Measurements from ENCODE around the gene STIM1. TPM values are rescaled to one million over a fixed set of nuclear protein-coding genes. Genes with fewer than 3 reads are reported as not detected.

Gene STIM1
- total RNA-seq, 1 experiment from 2014 or later = 93.6 TPM

DNA sequence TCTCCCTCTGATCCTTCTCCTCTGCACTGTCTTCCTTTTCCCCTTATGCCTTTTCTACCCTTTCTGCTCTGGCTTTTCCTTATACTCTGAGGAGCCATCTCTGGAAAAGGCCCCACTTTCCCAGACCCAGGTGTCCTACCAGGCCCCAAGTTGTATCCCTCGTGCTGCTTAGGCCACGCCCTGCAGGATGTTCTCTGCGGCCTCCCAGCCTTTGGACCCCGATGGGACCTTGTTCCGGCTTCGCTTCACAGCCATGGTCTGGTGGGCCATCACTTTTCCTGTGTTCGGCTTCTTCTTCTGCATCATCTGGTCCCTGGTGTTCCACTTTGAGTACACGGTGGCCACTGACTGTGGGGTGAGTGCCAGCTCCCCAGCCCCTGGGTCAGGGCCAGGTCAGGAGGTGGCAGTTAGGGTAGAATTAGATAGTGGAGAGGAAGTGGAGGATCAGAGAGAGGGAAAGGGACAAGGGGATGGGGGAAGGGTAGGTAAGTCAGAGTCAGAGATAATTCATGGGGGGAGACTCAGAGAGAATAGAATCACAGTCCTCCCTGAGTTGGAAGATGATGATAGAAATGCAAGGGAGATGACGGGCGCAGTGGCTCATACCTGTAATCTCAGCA lies 38.2 kb upstream of the STIM1 start:
- in situ Hi-C loops (cut with HindIII; ENCODE audit: low pct_unique_long_range_greater_than_20kb, low sequenced_read_pairs) = no loop called here
- intact Hi-C loops (cut with micrococcal nuclease; ENCODE audit: unreplicated experiment) = no loop called here
- H3K9me3 ChIP-seq (ENCODE audit: control insufficient read depth, insufficient read depth, low read depth, low read length) = no peaks in the 10 kb centered on the region
- no peaks in the 10 kb centered on the region for H3K4me1 ChIP-seq (ENCODE audit: control insufficient read depth, insufficient read depth, low read length)
- no peak overlapping the region for H3K4me3 ChIP-seq (ENCODE audit: low read depth in 2 of 2, low read length in 2 of 2)
- BruUV-seq (replicated peaks) = no TSS peak
- ATAC-seq (no peak), DNase-seq (ENCODE audit: low read depth, low spot score) (no peak)
- no peaks in the 10 kb centered on the region for H3K27me3 ChIP-seq (ENCODE audit: control insufficient read depth, insufficient read depth, low read length)
- H3K27ac ChIP-seq (ENCODE audit: low read length) = no peak overlapping the region
- no peak for TF ChIP-seq POLR2AphosphoS5 (IDR thresholded peaks at IDR 0.05; ENCODE audit: low read depth, low read length)
- TF ChIP-seq SIN3A (IDR thresholded peaks at IDR 0.05; ENCODE audit: borderline replicate concordance, insufficient read depth, low read depth, low read length) = no peak
- TF ChIP-seq, protein P1, sequence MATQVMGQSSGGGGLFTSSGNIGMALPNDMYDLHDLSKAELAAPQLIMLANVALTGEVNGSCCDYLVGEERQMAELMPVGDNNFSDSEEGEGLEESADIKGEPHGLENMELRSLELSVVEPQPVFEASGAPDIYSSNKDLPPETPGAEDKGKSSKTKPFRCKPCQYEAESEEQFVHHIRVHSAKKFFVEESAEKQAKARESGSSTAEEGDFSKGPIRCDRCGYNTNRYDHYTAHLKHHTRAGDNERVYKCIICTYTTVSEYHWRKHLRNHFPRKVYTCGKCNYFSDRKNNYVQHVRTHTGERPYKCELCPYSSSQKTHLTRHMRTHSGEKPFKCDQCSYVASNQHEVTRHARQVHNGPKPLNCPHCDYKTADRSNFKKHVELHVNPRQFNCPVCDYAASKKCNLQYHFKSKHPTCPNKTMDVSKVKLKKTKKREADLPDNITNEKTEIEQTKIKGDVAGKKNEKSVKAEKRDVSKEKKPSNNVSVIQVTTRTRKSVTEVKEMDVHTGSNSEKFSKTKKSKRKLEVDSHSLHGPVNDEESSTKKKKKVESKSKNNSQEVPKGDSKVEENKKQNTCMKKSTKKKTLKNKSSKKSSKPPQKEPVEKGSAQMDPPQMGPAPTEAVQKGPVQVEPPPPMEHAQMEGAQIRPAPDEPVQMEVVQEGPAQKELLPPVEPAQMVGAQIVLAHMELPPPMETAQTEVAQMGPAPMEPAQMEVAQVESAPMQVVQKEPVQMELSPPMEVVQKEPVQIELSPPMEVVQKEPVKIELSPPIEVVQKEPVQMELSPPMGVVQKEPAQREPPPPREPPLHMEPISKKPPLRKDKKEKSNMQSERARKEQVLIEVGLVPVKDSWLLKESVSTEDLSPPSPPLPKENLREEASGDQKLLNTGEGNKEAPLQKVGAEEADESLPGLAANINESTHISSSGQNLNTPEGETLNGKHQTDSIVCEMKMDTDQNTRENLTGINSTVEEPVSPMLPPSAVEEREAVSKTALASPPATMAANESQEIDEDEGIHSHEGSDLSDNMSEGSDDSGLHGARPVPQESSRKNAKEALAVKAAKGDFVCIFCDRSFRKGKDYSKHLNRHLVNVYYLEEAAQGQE (IDR thresholded peaks at IDR 0.05; ENCODE audit: insufficient read depth in 1 of 2, low read depth in 2 of 2, low read length in 1 of 2) = no peak
- no peak for TF ChIP-seq TCF7L2 (IDR thresholded peaks at IDR 0.05; ENCODE audit: low read depth, low read length)
- TF ChIP-seq, protein P2, sequence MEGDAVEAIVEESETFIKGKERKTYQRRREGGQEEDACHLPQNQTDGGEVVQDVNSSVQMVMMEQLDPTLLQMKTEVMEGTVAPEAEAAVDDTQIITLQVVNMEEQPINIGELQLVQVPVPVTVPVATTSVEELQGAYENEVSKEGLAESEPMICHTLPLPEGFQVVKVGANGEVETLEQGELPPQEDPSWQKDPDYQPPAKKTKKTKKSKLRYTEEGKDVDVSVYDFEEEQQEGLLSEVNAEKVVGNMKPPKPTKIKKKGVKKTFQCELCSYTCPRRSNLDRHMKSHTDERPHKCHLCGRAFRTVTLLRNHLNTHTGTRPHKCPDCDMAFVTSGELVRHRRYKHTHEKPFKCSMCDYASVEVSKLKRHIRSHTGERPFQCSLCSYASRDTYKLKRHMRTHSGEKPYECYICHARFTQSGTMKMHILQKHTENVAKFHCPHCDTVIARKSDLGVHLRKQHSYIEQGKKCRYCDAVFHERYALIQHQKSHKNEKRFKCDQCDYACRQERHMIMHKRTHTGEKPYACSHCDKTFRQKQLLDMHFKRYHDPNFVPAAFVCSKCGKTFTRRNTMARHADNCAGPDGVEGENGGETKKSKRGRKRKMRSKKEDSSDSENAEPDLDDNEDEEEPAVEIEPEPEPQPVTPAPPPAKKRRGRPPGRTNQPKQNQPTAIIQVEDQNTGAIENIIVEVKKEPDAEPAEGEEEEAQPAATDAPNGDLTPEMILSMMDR (IDR thresholded peaks at IDR 0.05) = no peak
- CTCF ChIA-PET = interaction anchor here (0.6 kb wide), 2 partner anchors 152 to 156 kb away, joined by 3 to 8 read pairs; no protein-coding TSS in a partner anchor
- H3K36me3 ChIP-seq (ENCODE audit: control insufficient read depth, insufficient read depth, low read length) = no peaks in the 10 kb centered on the region
- POLR2A ChIA-PET = interaction anchor here (0.6 kb wide), 1 partner anchor 37 kb away, joined by 8 read pairs; no protein-coding TSS in a partner anchor

DNA sequence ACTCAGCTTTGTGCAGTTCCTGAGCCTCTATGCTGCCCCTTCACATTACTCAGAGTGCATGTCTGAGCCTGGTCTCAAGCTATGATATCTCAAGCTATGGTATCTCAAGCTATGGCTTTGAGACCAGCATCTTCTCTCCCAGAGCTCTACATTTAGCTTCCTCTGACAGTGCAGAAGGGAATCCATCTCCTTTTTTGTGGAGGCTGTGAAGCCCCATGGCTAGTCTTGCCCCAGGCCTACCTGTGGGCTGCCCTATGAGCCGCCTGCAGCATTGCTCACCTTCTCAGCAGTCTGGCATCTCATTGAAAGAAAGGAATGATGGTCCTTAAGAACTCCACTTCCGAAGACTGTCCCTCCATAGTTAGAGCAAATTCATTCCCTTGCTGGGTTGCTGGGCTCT lies 34.5 kb upstream of the STIM1 start:
- Histone ChIP-seq H3K27ac (ENCODE audit: low read length) (no peak overlapping the region), H3K36me3 (ENCODE audit: control insufficient read depth, insufficient read depth, low read length) (no peaks in the 10 kb centered on the region; the same call in 1 of the 2 replicates), H3K4me1 (ENCODE audit: control insufficient read depth, insufficient read depth, low read length) (no peaks in the 10 kb centered on the region), H3K9me3 (ENCODE audit: control insufficient read depth, insufficient read depth, low read depth, low read length) (no peaks in the 10 kb centered on the region), H3K27me3 (ENCODE audit: control insufficient read depth, insufficient read depth, low read length) (no peaks in the 10 kb centered on the region), H3K4me3 (ENCODE audit: low read depth in 2 of 2, low read length in 2 of 2) (no peak overlapping the region)
- no peak for ATAC-seq
- ChIA-PET POLR2A (no interaction called here), CTCF (interaction anchor here (0.9 kb wide), 1 partner anchor 28 kb away, joined by 3 read pairs; no protein-coding TSS in a partner anchor)
- DNase-seq (ENCODE audit: low read depth, low spot score) = no peak
- BruUV-seq (replicated peaks) = no TSS peak
- intact Hi-C loops (cut with micrococcal nuclease; ENCODE audit: unreplicated experiment) (no loop called here), in situ Hi-C loops (cut with HindIII; ENCODE audit: low pct_unique_long_range_greater_than_20kb, low sequenced_read_pairs) (no loop called here)
- no peak for TF ChIP-seq POLR2AphosphoS5 (IDR thresholded peaks at IDR 0.05; ENCODE audit: low read depth, low read length)
- no peak for TF ChIP-seq SIN3A (IDR thresholded peaks at IDR 0.05; ENCODE audit: borderline replicate concordance, insufficient read depth, low read depth, low read length)
- TF ChIP-seq, protein P2 (IDR thresholded peaks at IDR 0.05) = no peak
- TF ChIP-seq, protein P1 (IDR thresholded peaks at IDR 0.05; ENCODE audit: insufficient read depth in 1 of 2, low read depth in 2 of 2, low read length in 1 of 2) = no peak
- TF ChIP-seq TCF7L2 (IDR thresholded peaks at IDR 0.05; ENCODE audit: low read depth, low read length) = no peak

All from Panc1 (cell line).